Left lobe of liver (tissue), 2 donors: Measurements from ENCODE around the gene PTPRG. TPM values are rescaled to one million over a fixed set of nuclear protein-coding genes. Genes with fewer than 3 reads are reported as not detected.

Experiments
- ATAC-seq: fragments of 200-7000 bp; cut with Tn5 transposase; one replicate; pipeline ENCODE4 v1.9.1; 2020; ENCODE audit warnings: mild to moderate bottlenecking, moderate library complexity
- DNase-seq: peaks from one replicate; pipeline ENCODE4 v3.0.0-alpha.2; 2020; ENCODE audit warnings: low spot score
- total RNA-seq: library from RNA; stranded (reverse); gene quantifications from one replicate; pipeline ENCODE4 v1.2.1, GENCODE V29; 2021
- donor health status: DM: no; HTN: no; CAD: no; lungs with moderate emphysema.
- donor health status: DM: no; HTN: yes; CAD: no.

Gene PTPRG
- total RNA-seq, 1 donor from 2014 or later: 15.6 TPM

GRCh38 chr3:61875976-61876671, 314.8 kb downstream of the PTPRG start:
- ATAC-seq (peak; percentile 82), DNase-seq (peak; percentile 56)

- DNase-seq: no peak
- ATAC-seq: no peak
These were observed 315.4 kb downstream of the PTPRG start for GRCh38 chr3:61876797-61877196.

DNA sequence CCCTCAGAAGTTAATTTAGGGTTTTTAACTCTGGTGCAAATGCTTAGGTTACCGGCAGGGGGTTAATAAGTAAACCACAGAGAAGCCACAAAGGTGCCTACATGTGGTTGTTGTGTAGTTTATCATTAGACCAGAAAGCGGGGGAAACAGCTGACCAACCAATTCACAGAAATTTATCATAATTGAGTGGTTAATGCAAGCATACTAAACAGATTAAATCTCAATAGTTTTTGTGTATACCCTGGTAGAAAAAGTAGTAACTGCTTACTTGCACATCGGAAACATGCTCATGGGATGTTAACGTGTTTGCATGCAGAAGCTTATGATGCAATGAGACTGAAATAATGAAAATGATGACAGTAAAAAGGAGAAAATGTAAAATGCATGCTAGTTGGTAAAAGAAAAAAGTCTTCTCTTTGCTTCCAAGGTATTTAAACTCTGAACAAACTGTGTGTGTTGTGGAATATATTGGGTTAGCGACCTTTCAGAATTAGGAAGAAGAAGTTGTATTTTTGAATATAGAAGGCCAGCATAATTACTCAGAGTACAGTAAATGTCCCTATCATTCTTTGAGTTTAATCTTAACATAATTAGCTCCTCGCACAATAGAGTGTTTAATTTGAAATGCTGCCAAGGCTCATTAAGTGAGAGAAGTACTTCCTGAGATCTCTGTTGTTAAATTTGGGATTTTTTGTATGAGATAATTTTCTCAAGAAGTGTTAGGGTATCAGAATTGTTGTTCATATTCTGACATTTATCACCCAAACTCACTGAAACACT, 316.2 kb downstream of the PTPRG start:
- ATAC-seq: peak; percentile 91
- DNase-seq: peak; percentile 49

- DNase-seq: no peak
- ATAC-seq: no peak
These were observed 320.9 kb downstream of the PTPRG start for GRCh38 chr3:61882253-61882652.

DNA sequence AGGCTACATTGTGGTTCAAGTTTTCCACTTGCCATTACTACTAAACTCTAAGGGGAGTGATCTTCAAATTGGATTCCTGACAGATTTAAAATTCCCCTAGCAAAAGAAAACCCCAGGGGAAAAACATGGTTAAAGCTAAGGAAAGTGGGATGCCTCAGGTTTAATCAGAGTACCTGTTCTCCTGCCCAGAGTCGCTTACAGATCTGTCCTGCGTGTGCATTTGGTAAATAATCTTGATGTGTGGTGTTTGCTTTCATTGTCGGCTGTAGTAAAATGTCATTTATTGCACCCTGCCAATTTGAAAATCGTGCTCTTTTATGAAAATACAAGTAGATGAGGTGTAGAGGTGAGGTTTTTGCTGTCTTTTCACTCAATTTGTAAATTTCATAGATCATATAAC, 323.4 kb downstream of the PTPRG start:
- ATAC-seq (peak; percentile 61), DNase-seq (no peak)

DNA sequence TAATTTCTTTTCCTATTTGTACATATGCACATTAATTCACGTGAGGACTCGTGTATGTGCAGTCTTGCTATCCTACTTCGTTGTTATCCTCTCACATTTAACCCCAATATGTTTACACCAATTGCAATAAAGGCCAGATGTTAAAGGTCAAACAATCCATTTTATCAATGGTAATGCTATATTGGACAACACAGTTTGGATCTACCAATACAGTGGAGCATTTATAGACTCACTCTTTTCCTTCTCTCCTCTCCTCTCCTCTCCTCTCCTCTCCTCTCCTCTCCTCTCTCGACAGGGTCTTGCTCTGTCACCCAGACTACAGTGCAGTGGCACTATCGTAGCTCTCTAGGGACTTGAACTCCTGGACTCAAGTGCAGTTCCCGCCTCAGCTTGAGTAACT, 324.0 kb downstream of the PTPRG start:
- DNase-seq: no peak
- ATAC-seq: no peak

DNA sequence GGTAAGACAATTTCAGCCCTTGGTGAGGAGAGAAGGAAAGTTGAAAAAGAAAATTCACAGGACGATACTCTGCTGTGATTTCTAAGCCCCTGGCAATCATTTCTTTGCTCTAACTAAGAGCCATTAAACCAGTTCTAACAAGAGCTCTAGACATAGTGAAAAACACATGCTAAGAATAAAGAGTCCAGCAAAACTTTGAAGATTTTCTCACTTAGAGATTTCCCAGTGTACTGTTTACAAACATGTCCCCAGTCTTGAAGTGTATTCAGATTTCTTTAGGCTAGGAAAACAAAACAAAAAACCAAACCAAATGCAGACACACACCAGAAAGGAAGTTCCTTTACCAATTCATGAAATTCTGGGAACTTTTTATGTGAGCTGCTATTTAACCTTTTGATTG, 325.8 kb downstream of the PTPRG start:
- ATAC-seq: no peak
- no peak for DNase-seq

GRCh38 chr3:61889259-61889658, 327.9 kb downstream of the PTPRG start:
- DNase-seq (no peak), ATAC-seq (peak; percentile 53)

GRCh38 chr3:61890167-61890566, 328.8 kb downstream of the PTPRG start:
- DNase-seq (no peak), ATAC-seq (no peak)

DNA sequence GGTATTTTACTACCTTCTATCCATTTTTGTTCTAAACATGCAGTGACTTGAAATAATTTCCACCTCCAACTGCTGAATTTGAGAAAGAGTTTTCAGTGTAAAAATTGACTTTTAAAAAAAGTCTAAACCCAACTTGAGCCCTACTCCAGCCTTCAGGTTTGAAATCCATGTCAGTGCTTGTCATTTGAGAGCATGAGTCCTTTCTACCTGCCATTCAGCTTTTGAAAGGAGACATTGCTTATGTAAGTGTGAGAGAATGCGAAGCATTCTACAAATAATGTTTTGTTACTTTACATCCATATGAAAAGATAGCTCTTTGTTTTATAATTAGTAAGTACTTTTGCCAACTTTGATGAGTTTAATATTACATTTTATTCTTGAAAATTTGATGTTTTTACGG, 329.2 kb downstream of the PTPRG start:
- DNase-seq (no peak), ATAC-seq (no peak)

GRCh38 chr3:61892891-61893290, 331.5 kb downstream of the PTPRG start:
- DNase-seq (no peak), ATAC-seq (no peak)

- DNase-seq (no peak), ATAC-seq (peak; percentile 28)
These were observed 332.6 kb downstream of the PTPRG start for GRCh38 chr3:61893840-61894566.

- DNase-seq (no peak), ATAC-seq (peak; percentile 8)
These were observed 333.9 kb downstream of the PTPRG start for GRCh38 chr3:61894988-61895935.

- ATAC-seq: peak; percentile 79
These were observed 334.9 kb downstream of the PTPRG start for GRCh38 chr3:61896251-61896650.

GRCh38 chr3:61897848-61898247, 336.5 kb downstream of the PTPRG start:
- ATAC-seq (no peak), DNase-seq (no peak)

More at GRCh38 chr3:61896251-61896650, 334.9 kb downstream of the PTPRG start:
- no peak for DNase-seq

- DNase-seq (no peak), ATAC-seq (no peak)
These were observed 338.5 kb downstream of the PTPRG start for GRCh38 chr3:61899700-61900462.

- DNase-seq (no peak), ATAC-seq (no peak)
These were observed 340.1 kb downstream of the PTPRG start for GRCh38 chr3:61901496-61901895.

GRCh38 chr3:61901986-61902385, 340.6 kb downstream of the PTPRG start:
- ATAC-seq (no peak), DNase-seq (no peak)

DNA sequence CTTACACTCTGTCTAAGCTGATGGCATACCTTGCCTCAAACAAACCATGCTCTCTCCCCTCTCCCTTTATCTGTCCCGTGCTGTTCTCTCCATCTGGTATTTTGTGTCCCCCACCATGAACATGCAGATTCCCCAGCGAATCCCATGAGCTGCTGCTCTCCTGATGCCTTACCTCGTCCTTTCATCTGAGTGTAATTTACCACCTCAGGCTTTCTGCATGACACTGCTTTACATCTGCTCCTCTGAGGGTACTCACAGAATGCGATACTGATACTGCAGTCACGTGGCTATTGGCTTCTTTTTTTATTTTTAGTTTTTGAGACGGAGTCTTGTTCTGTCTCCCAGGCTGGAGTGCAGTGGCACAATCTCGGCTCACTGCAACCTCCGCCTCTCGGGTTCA, 341.7 kb downstream of the PTPRG start:
- ATAC-seq (no peak), DNase-seq (no peak)
